Mammary epithelial cell (primary cell): ENCODE measurements around the gene CHRNA4.

Experiments used
- CTCF ChIP-seq, 2 donors: IDR thresholded peaks in 1 of 2; conservative IDR thresholded peaks in 1 of 2; 2 replicates each; pipeline ENCODE4 v1.5.1; 2011 to 2012; ENCODE audit warnings: inconsistent platforms in 2 of 2, low read length in 2 of 2, mild to moderate bottlenecking in 2 of 2, control low read depth in 1 of 2, low read depth in 1 of 2; ENCODE audit not compliant: insufficient read depth in 1 of 2; ENCODE audit errors: extremely low read depth in 1 of 2
- EZH2 ChIP-seq: IDR thresholded peaks from 2 replicates; pipeline ENCODE4 v1.6.1; 2012; ENCODE audit warnings: low read length, inconsistent platforms, borderline replicate concordance

- no peak for TF ChIP-seq CTCF (conservative IDR thresholded peaks at IDR 0.05 in 1 of 2, IDR thresholded peaks at IDR 0.05 in 1 of 2; ENCODE audit: extremely low read depth in 1 of 2, insufficient read depth in 1 of 2, low read depth in 1 of 2, low read length in 2 of 2)
- no peak for TF ChIP-seq EZH2
These were observed 44.1 kb upstream of the CHRNA4 start for GRCh38 chr20:63405102-63405730.
